Measurements from ENCODE around the gene ABLIM2. TPM values are rescaled to one million over a fixed set of nuclear protein-coding genes. Genes with fewer than 3 reads are reported as not detected.

ABLIM2 gene
- total and polyA plus RNA-seq, 2 of the 13 experiments (the other 11 are each of a cell fraction or from before 2014, with no cell fraction given): 0.20 to 0.37 TPM

- TF ChIP-seq ZNF280B (CRISPR knock-in tag; IDR thresholded peaks at IDR 0.05; ENCODE audit: borderline replicate concordance) (no peak), ZMYM4 (CRISPR knock-in tag; IDR thresholded peaks at IDR 0.05) (no peak), MLLT10 (CRISPR knock-in tag; IDR thresholded peaks at IDR 0.05) (no peak), CC2D1A (CRISPR knock-in tag; IDR thresholded peaks at IDR 0.05) (no peak), CENPT (CRISPR knock-in tag; IDR thresholded peaks at IDR 0.05; ENCODE audit: low read depth) (no peak), KLF11 (CRISPR knock-in tag; IDR thresholded peaks at IDR 0.05) (no peak), DBP (CRISPR knock-in tag; IDR thresholded peaks at IDR 0.05; ENCODE audit: not compliant biosample characterization) (no peak), ZNF382 (CRISPR knock-in tag; IDR thresholded peaks at IDR 0.05; ENCODE audit: borderline replicate concordance) (no peak), ELK4 (CRISPR knock-in tag; IDR thresholded peaks at IDR 0.05; ENCODE audit: borderline replicate concordance) (no peak), NR2F1 (CRISPR knock-in tag; IDR thresholded peaks at IDR 0.05) (no peak), ZNF414 (CRISPR knock-in tag; IDR thresholded peaks at IDR 0.05) (no peak), ZNF121 (CRISPR knock-in tag; IDR thresholded peaks at IDR 0.05) (no peak), STAT6 (CRISPR knock-in tag; IDR thresholded peaks at IDR 0.05; ENCODE audit: borderline replicate concordance) (no peak), FOXK1 (CRISPR knock-in tag; IDR thresholded peaks at IDR 0.05; ENCODE audit: borderline replicate concordance, low read depth) (no peak), TSC22D2 (CRISPR knock-in tag; IDR thresholded peaks at IDR 0.05; ENCODE audit: borderline replicate concordance) (no peak), ZNF12 (CRISPR knock-in tag; IDR thresholded peaks at IDR 0.05) (no peak), PAWR (CRISPR knock-in tag; IDR thresholded peaks at IDR 0.05; ENCODE audit: borderline replicate concordance) (no peak), MYNN (CRISPR knock-in tag; IDR thresholded peaks at IDR 0.05; ENCODE audit: low read depth) (no peak), ZFP41 (CRISPR knock-in tag; IDR thresholded peaks at IDR 0.05; ENCODE audit: borderline replicate concordance) (no peak), HNF4A (CRISPR knock-in tag; IDR thresholded peaks at IDR 0.05) (no peak), JDP2 (CRISPR knock-in tag; IDR thresholded peaks at IDR 0.05; ENCODE audit: borderline replicate concordance) (no peak), IRX3 (CRISPR knock-in tag; IDR thresholded peaks at IDR 0.05; ENCODE audit: borderline replicate concordance, low read depth) (no peak)
These were observed 188.2 kb downstream of the ABLIM2 start (continued) for GRCh38 chr4:7970361-7970946.

Data from HepG2 (cell line).